PC-9 (cell line): ENCODE results near the gene CCDC201. TPM values are rescaled to one million over a fixed set of nuclear protein-coding genes. Genes with fewer than 3 reads are reported as not detected.
A peak's percentile ranks its signal among the peaks of the same experiment; 100 is the strongest.

ENCODE experiments used
- BruUV-seq: library from RNA; stranded (reverse); fragments of 400-500 nt; replicated peaks from 2 replicates; lab custom pipeline; 2021; lab: Mats Ljungman, UMichigan
- CTCF ChIA-PET: fragments of 300-600 bp; sonication (Branson Sonifier 250); formaldehyde crosslinking; loops from one replicate; lab custom pipeline; 2022; ENCODE audit warnings: antibody characterized with exemption; lab: Charles Lee
- POLR2A ChIA-PET: fragments of 300-600 bp; sonication (Branson Sonifier 250); formaldehyde crosslinking; loops from one replicate; lab custom pipeline; 2022; ENCODE audit warnings: antibody characterized with exemption; ENCODE audit not compliant: unreplicated experiment; lab: Charles Lee
- DNase-seq, 2 experiments: peaks; one replicate each; pipeline versions ENCODE4 v3.0.0 to v3.0.0-alpha.2; 2015 to 2022; ENCODE audit warnings: mixed read lengths in 1 of 2
- H2AFZ ChIP-seq: fragments of 200-600 bp; sonication (generic); 2 replicates; pipeline ENCODE4 v1.8.1; 2017; ENCODE audit warnings: antibody characterized with exemption
- H3F3A ChIP-seq: fragments of 200-600 bp; sonication (generic); 2 replicates; pipeline ENCODE4 v1.8.1; 2017; ENCODE audit warnings: antibody characterized with exemption, mild to moderate bottlenecking, low read depth; ENCODE audit not compliant: insufficient read depth
- H3K27ac ChIP-seq: fragments of 200-600 bp; sonication (generic); 2 replicates; pipeline ENCODE4 v1.6.1; 2016; ENCODE audit warnings: mixed run types
- H3K27me3 ChIP-seq: fragments of 200-600 bp; sonication (generic); 2 replicates; pipeline ENCODE4 v1.6.1; 2016; ENCODE audit warnings: low read depth, mixed run types; ENCODE audit not compliant: insufficient read depth
- H3K36me3 ChIP-seq: fragments of 200-600 bp; sonication (generic); 2 replicates; pipeline ENCODE4 v1.6.1; 2016; ENCODE audit warnings: low read depth, mixed run types
- H3K4me1 ChIP-seq: fragments of 200-600 bp; sonication (generic); replicated peaks from 2 replicates; pipeline ENCODE4 v1.6.1; 2016; ENCODE audit warnings: mixed run types; ENCODE audit not compliant: insufficient read depth
- H3K4me2 ChIP-seq: fragments of 200-600 bp; sonication (generic); 2 replicates; pipeline ENCODE4 v1.6.1; 2017; ENCODE audit warnings: mixed run types
- H3K4me3 ChIP-seq: fragments of 200-600 bp; sonication (generic); 2 replicates; pipeline ENCODE4 v1.6.1; 2016; ENCODE audit warnings: mixed run types
- H3K79me2 ChIP-seq: fragments of 200-600 bp; sonication (generic); 2 replicates; pipeline ENCODE4 v1.6.1; 2017; ENCODE audit warnings: low read depth, mixed run types
- H3K9me2 ChIP-seq: fragments of 200-600 bp; sonication (generic); 2 replicates; pipeline ENCODE4 v1.8.1; 2017; ENCODE audit warnings: mild to moderate bottlenecking; ENCODE audit not compliant: insufficient read depth
- H3K9me3 ChIP-seq: fragments of 200-600 bp; sonication (generic); 2 replicates; pipeline ENCODE4 v1.8.1; 2016; ENCODE audit warnings: low read depth; ENCODE audit not compliant: insufficient read depth
- H4K20me1 ChIP-seq: fragments of 200-600 bp; sonication (generic); 2 replicates; pipeline ENCODE4 v1.8.1; 2017; ENCODE audit not compliant: insufficient read depth
- CTCF ChIP-seq: fragments of 200-600 bp; sonication (generic); conservative IDR thresholded peaks from 2 replicates; pipeline ENCODE4 v1.6.1; 2017; ENCODE audit warnings: mixed run types, antibody characterized with exemption, mild to moderate bottlenecking, moderate library complexity
- EZH2 ChIP-seq: fragments of 200-600 bp; sonication (generic); IDR thresholded peaks from 2 replicates; pipeline ENCODE4 v1.8.0; 2017; ENCODE audit warnings: antibody characterized with exemption, low read depth
- intact Hi-C: fragments of 100-400 bp; cut with micrococcal nuclease; formaldehyde crosslinking; loops from one replicate; pipeline ENCODE4 v1.10.0; 2022; ENCODE audit not compliant: unreplicated experiment
- total RNA-seq: library from RNA; stranded (reverse); gene quantifications from 2 replicates; pipeline ENCODE4 v1.2.3, GENCODE V29; 2021

CCDC201 gene
- total RNA-seq, 1 experiment from 2014 or later, result not detected

- no TSS peak for BruUV-seq
- Histone ChIP-seq H4K20me1 (no peaks in the 10 kb centered on the region), H2AFZ (no peak overlapping the region), H3K79me2 (peaks cover 17% of the 10 kb centered on the region), H3K27ac (no peak overlapping the region), H3K4me2 (no peak overlapping the region), H3F3A (peaks cover 19% of the 10 kb centered on the region), H3K36me3 (no peaks in the 10 kb centered on the region), H3K9me3 (no peaks in the 10 kb centered on the region), H3K9me2 (no peaks in the 10 kb centered on the region), H3K27me3 (no peaks in the 10 kb centered on the region), H3K4me3 (no peak overlapping the region), H3K4me1 (peaks cover 37% of the 10 kb centered on the region)
- intact Hi-C loops, result loop anchor here (2.0 to 5.0 kb wide), 2 partner anchors 32 to 1362 kb away; no protein-coding TSS in a partner anchor
- CTCF ChIA-PET, result interaction anchor here (0.9 to 1.2 kb wide), 2 partner anchors 29 to 1328 kb away, joined by 3 to 5 read pairs; no protein-coding TSS in a partner anchor
- POLR2A ChIA-PET, result no interaction called here
- DNase-seq, result no peak
- TF ChIP-seq CTCF, result no peak
- TF ChIP-seq EZH2, result no peak
Observed at GRCh38 chr7:45890125-45890901, 17.4 kb upstream of the CCDC201 start.

GRCh38 chr7:45889367-45890067 is 16.6 kb upstream of the CCDC201 start:
- Histone ChIP-seq H3F3A (peaks cover 27% of the 10 kb centered on the region), H4K20me1 (no peaks in the 10 kb centered on the region), H2AFZ (peak overlapping the region; percentile 84), H3K4me3 (peak overlapping the region; percentile 73; the same call in 1 of the 2 replicates), H3K9me2 (no peaks in the 10 kb centered on the region), H3K4me1 (peaks cover 45% of the 10 kb centered on the region), H3K36me3 (no peaks in the 10 kb centered on the region), H3K4me2 (peak overlapping the region; percentile 92), H3K27ac (no peak overlapping the region), H3K9me3 (no peaks in the 10 kb centered on the region), H3K27me3 (no peaks in the 10 kb centered on the region), H3K79me2 (peaks cover 17% of the 10 kb centered on the region)
- ChIA-PET POLR2A (interaction anchor here (0.6 kb wide), 2 partner anchors 120 to 1013 kb away, joined by 3 to 6 read pairs; no protein-coding TSS in a partner anchor), CTCF (interaction anchor here (0.5 to 0.6 kb wide), 2 partner anchors 28 to 701 kb away, joined by 3 to 4 read pairs; no protein-coding TSS in a partner anchor)
- DNase-seq, result peak in 1 of 2 experiments; percentile 38
- TSS peak; percentile 54 for BruUV-seq
- TF ChIP-seq CTCF (no peak), EZH2 (no peak)
- intact Hi-C loops, result loop anchor here (2.0 to 5.0 kb wide), 2 partner anchors 33 to 1363 kb away; no protein-coding TSS in a partner anchor

GRCh38 chr7:45888993-45889366 is 16.1 kb upstream of the CCDC201 start:
- POLR2A ChIA-PET, result interaction anchor here (0.6 kb wide), 2 partner anchors 119 to 1014 kb away, joined by 3 to 6 read pairs; no protein-coding TSS in a partner anchor
- H3K4me3 ChIP-seq, result peak overlapping the region; percentile 73
- peak in 1 of 2 experiments; percentile 45 for DNase-seq
- H3K9me3 ChIP-seq, result no peaks in the 10 kb centered on the region
- no TSS peak for BruUV-seq
- H3K9me2 ChIP-seq, result no peaks in the 10 kb centered on the region
- H3K79me2 ChIP-seq, result peaks cover 17% of the 10 kb centered on the region
- intact Hi-C loops, result no loop called here
- H3K27me3 ChIP-seq, result no peaks in the 10 kb centered on the region
- H3K4me1 ChIP-seq, result peaks cover 50% of the 10 kb centered on the region
- CTCF ChIA-PET, result interaction anchor here (0.5 to 0.6 kb wide), 2 partner anchors 29 to 263 kb away, joined by 3 to 7 read pairs; no protein-coding TSS in a partner anchor
- H3K4me2 ChIP-seq, result peak overlapping the region; percentile 92
- no peaks in the 10 kb centered on the region for H3K36me3 ChIP-seq
- no peaks in the 10 kb centered on the region for H4K20me1 ChIP-seq
- peak overlapping the region; percentile 84 for H2AFZ ChIP-seq
- no peak overlapping the region for H3K27ac ChIP-seq
- H3F3A ChIP-seq, result peaks cover 33% of the 10 kb centered on the region
- no peak for TF ChIP-seq CTCF
- no peak for TF ChIP-seq EZH2
